DOHH2 (cell line): ENCODE results near the gene SNHG17.

Source experiments
- EZH2phosphoT487 ChIP-seq: fragments of 200-600 bp; sonication (generic); IDR thresholded peaks from 2 replicates; pipeline ENCODE4 v1.6.1; 2017; ENCODE audit warnings: borderline replicate concordance, mild to moderate bottlenecking, antibody characterized with exemption, low read length, moderate library complexity, mixed read lengths
- TF ChIP-seq, protein P1 (sequence below): fragments of 200-600 bp; sonication (generic); IDR thresholded peaks from one replicate; pipeline ENCODE4 v1.5.1; 2014; ENCODE audit warnings: antibody characterized with exemption, mild to moderate bottlenecking, low read depth, low read length; ENCODE audit not compliant: poor library complexity, severe bottlenecking

DNA sequence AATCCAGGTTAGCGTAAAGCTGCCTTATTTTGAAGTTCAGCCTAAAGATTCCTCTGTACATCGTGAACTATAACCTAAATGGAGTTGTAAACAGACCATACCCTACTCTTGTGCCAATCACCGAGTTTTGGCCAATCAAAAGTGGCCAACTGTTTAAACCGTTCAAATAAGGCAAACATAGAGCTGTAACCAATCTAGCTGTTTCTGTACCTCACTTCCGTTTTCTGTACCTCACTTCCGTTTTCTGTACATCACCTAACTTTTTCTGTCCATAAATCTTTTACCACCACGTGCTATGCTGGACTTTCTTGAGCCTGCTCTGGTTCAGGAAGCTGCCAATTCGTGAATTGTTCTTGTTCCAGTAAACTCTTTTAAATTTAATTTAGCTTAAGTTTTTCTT, 49.1 kb downstream of the SNHG17 start:
- TF ChIP-seq, protein P1, sequence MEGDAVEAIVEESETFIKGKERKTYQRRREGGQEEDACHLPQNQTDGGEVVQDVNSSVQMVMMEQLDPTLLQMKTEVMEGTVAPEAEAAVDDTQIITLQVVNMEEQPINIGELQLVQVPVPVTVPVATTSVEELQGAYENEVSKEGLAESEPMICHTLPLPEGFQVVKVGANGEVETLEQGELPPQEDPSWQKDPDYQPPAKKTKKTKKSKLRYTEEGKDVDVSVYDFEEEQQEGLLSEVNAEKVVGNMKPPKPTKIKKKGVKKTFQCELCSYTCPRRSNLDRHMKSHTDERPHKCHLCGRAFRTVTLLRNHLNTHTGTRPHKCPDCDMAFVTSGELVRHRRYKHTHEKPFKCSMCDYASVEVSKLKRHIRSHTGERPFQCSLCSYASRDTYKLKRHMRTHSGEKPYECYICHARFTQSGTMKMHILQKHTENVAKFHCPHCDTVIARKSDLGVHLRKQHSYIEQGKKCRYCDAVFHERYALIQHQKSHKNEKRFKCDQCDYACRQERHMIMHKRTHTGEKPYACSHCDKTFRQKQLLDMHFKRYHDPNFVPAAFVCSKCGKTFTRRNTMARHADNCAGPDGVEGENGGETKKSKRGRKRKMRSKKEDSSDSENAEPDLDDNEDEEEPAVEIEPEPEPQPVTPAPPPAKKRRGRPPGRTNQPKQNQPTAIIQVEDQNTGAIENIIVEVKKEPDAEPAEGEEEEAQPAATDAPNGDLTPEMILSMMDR, result no peak
- no peak for TF ChIP-seq EZH2phosphoT487
